CD14-positive monocyte (primary cell): ENCODE results near the gene PPFIA1. TPM values are rescaled to one million over a fixed set of nuclear protein-coding genes. Genes with fewer than 3 reads are reported as not detected.

Experiments used
- DNase-seq, 3 donors: peaks; one replicate each; pipeline ENCODE4 v3.0.0-alpha.2; 2011 to 2022
- H2AFZ ChIP-seq: 2 replicates; pipeline ENCODE4 v1.6.0; 2012; ENCODE audit warnings: mild to moderate bottlenecking, low read depth, low read length, inconsistent platforms; ENCODE audit not compliant: insufficient read depth, poor library complexity, severe bottlenecking
- H3K27ac ChIP-seq, 2 donors: 1 replicate in 1 of 2; 2 replicates in 1 of 2; pipeline ENCODE4 v1.5.1; 2012 to 2013; ENCODE audit warnings: low read length in 2 of 2, control low read depth in 1 of 2, inconsistent platforms in 1 of 2, low read depth in 1 of 2, mild to moderate bottlenecking in 1 of 2
- H3K27me3 ChIP-seq, 2 donors: one replicate each; pipeline versions ENCODE4 v1.6.0 to v1.6.1; 2011 to 2013; ENCODE audit warnings: low read length in 2 of 2; ENCODE audit not compliant: control insufficient read depth in 2 of 2, insufficient read depth in 2 of 2
- H3K36me3 ChIP-seq, 2 donors: replicated peaks in 1 of 2; 1 replicate in 1 of 2; 2 replicates in 1 of 2; pipeline versions ENCODE4 v1.5.1 to v1.6.1; 2012 to 2013; ENCODE audit warnings: low read length in 2 of 2, control low read depth in 1 of 2, inconsistent platforms in 1 of 2, mild to moderate bottlenecking in 1 of 2; ENCODE audit not compliant: insufficient read depth in 2 of 2, control insufficient read depth in 1 of 2
- H3K4me1 ChIP-seq, 2 donors: 1 replicate in 1 of 2; 2 replicates in 1 of 2; pipeline versions ENCODE4 v1.5.1 to v1.6.1; 2012 to 2013; ENCODE audit warnings: low read length in 2 of 2, control low read depth in 1 of 2, inconsistent platforms in 1 of 2, mild to moderate bottlenecking in 1 of 2, moderate library complexity in 1 of 2; ENCODE audit not compliant: insufficient read depth in 2 of 2, control insufficient read depth in 1 of 2
- H3K4me2 ChIP-seq: replicated peaks from 2 replicates; pipeline ENCODE3; 2012; ENCODE audit warnings: low read length, moderate library complexity, mild to moderate bottlenecking; ENCODE audit not compliant: poor library complexity, severe bottlenecking; ENCODE audit errors: extremely low read depth
- H3K4me3 ChIP-seq, 3 experiments: fragments of 200-600 bp in 1 of 3; sonication (generic) in 1 of 3; replicated peaks in 1 of 3; 1 replicate in 2 of 3; 2 replicates in 1 of 3; pipeline ENCODE4 v1.5.1; 2011 to 2013; ENCODE audit warnings: low read length in 3 of 3, mild to moderate bottlenecking in 3 of 3, control low read depth in 2 of 3, low read depth in 2 of 3, inconsistent platforms in 1 of 3, moderate library complexity in 1 of 3
- H3K79me2 ChIP-seq: 2 replicates; pipeline ENCODE4 v1.6.0; 2012; ENCODE audit warnings: mild to moderate bottlenecking, control low read depth, inconsistent platforms, low read length, moderate library complexity; ENCODE audit not compliant: insufficient read depth
- H3K9ac ChIP-seq: 2 replicates; pipeline ENCODE4 v1.6.0; 2017; ENCODE audit warnings: low read length, mild to moderate bottlenecking; ENCODE audit not compliant: insufficient read depth, poor library complexity, severe bottlenecking
- H3K9me3 ChIP-seq, 2 donors: replicated peaks in 1 of 2; 1 replicate in 1 of 2; 2 replicates in 1 of 2; pipeline versions ENCODE4 v1.5.1 to v1.6.1; 2012 to 2013; ENCODE audit warnings: low read length in 2 of 2, control low read depth in 1 of 2; ENCODE audit not compliant: control insufficient read depth in 1 of 2, insufficient read depth in 1 of 2
- H4K20me1 ChIP-seq: 2 replicates; pipeline ENCODE4 v1.6.0; 2012; ENCODE audit warnings: mild to moderate bottlenecking, low read length, control low read depth, moderate library complexity; ENCODE audit not compliant: insufficient read depth
- H3K27ac Mint-ChIP-seq, 7 donors: one replicate each; pipeline ENCODE4 v1.8.0; 2020; ENCODE audit warnings: mild to moderate bottlenecking in 7 of 7, mixed read lengths in 7 of 7, moderate library complexity in 6 of 7, inconsistent platforms in 2 of 7
- H3K27me3 Mint-ChIP-seq, 3 donors: one replicate each; pipeline ENCODE4 v1.8.0; 2021 to 2022; ENCODE audit warnings: low read depth in 3 of 3, mild to moderate bottlenecking in 3 of 3, mixed read lengths in 3 of 3, moderate library complexity in 3 of 3, inconsistent platforms in 1 of 3
- H3K36me3 Mint-ChIP-seq, 2 donors: one replicate each; pipeline ENCODE4 v1.8.0; 2020; ENCODE audit warnings: mixed read lengths in 2 of 2, inconsistent platforms in 1 of 2, mild to moderate bottlenecking in 1 of 2
- H3K4me1 Mint-ChIP-seq: one replicate; pipeline ENCODE4 v1.8.0; 2020; ENCODE audit warnings: mild to moderate bottlenecking, mixed read lengths
- H3K4me3 Mint-ChIP-seq, 2 donors: one replicate each; pipeline ENCODE4 v1.8.0; 2020; ENCODE audit warnings: mild to moderate bottlenecking in 2 of 2, mixed read lengths in 2 of 2, moderate library complexity in 1 of 2
- H3K9me3 Mint-ChIP-seq, 7 donors: one replicate each; pipeline ENCODE4 v1.8.0; 2020 to 2022; ENCODE audit warnings: mixed read lengths in 7 of 7, mild to moderate bottlenecking in 6 of 7, moderate library complexity in 6 of 7, inconsistent platforms in 2 of 7
- CTCF ChIP-seq: fragments of 200-600 bp; IDR thresholded peaks from one replicate; pipeline ENCODE4 v1.8.0; 2022; ENCODE audit warnings: antibody characterized with exemption, mild to moderate bottlenecking
- WGBS: methylation state at CpG from one replicate; pipeline ENCODE4 v1.1.5; 2013; ENCODE audit warnings: missing lambda C conversion rate; ENCODE audit not compliant: insufficient coverage; 5-methylcytosine and 5-hydroxymethylcytosine counted together
- intact Hi-C, 2 donors: fragments of 100-400 bp; cut with micrococcal nuclease; formaldehyde crosslinking; loops; one replicate each; pipeline versions ENCODE4 v1.15.0 to v1.15.1; 2023
- polyA plus RNA-seq, 3 donors: library from polyadenylated mRNA; depleted of rRNA in 1 of 3; unstranded in 2 of 3; stranded (reverse) in 1 of 3; fragments of 300-500 nt in 2 of 3; fragments of >200 nt in 1 of 3; fragmentation: Illumina TruSeq in 2 of 3; gene quantifications; 1 replicate in 2 of 3; 2 replicates in 1 of 3; pipeline ENCODE4 v1.2.3, GENCODE V29; 2012 to 2021

The PPFIA1 gene
- polyA plus RNA-seq, 3 donors, result 7.5 to 65.7 (median 15.5) TPM

DNA sequence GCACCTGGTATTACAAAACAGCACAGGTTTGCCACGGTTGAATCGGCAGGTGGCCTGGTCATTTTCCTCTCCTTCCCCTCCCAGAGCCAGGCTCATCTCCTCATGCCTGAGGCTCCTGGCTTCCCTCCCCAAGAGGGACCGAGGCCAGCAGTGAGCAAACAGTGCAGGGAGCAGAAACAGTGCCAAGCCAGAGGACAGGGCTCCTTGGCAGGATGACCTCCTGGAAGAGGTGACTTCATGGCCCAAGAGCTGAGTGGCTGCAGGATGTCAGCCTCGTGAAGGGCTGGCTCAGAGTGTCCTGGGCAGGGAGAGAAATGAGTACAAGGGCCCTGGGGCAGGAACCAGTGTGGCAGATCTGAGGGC lies 22.8 kb upstream of the PPFIA1 start:
- no peak overlapping the region for H3K4me3 ChIP-seq
- WGBS, result 92% methylated on average over 4 of the region's 4 CpGs
- H3K4me2 ChIP-seq, result no peak overlapping the region
- H3K36me3 ChIP-seq, result no peaks in the 10 kb centered on the region
- H3K27ac ChIP-seq, result no peak overlapping the region
- no peak overlapping the region for H3K9ac ChIP-seq
- H4K20me1 ChIP-seq, result no peaks in the 10 kb centered on the region
- no peaks in the 10 kb centered on the region for H3K9me3 ChIP-seq
- H3K27me3 ChIP-seq, result no peaks in the 10 kb centered on the region
- intact Hi-C loops, result no loop called here
- no peaks in the 10 kb centered on the region for H3K4me1 ChIP-seq
- Mint-ChIP-seq H3K27me3 (peaks cover 9 to 15% (median 13%) of the 10 kb centered on the region in 3 donors), H3K36me3 (no peaks in the 10 kb centered on the region), H3K4me1 (no peaks in the 10 kb centered on the region), H3K9me3 (peaks cover 2 to 13% (median 7%) of the 10 kb centered on the region in 7 donors), H3K4me3 (no peak overlapping the region), H3K27ac (peak overlapping the region in 2 of 7 donors; percentile 18 to 63)
- no peak for DNase-seq
- no peaks in the 10 kb centered on the region for H3K79me2 ChIP-seq
- no peak for TF ChIP-seq CTCF
- no peak overlapping the region for H2AFZ ChIP-seq

- no peaks in the 10 kb centered on the region for H3K36me3 ChIP-seq
- no peak for DNase-seq
- H3K79me2 ChIP-seq, result no peaks in the 10 kb centered on the region
- H3K4me1 ChIP-seq, result no peaks in the 10 kb centered on the region
- H3K9me3 ChIP-seq, result no peaks in the 10 kb centered on the region
- H4K20me1 ChIP-seq, result no peaks in the 10 kb centered on the region
- H3K4me3 ChIP-seq, result no peak overlapping the region
- no peak overlapping the region for H3K27ac Mint-ChIP-seq
- H3K4me3 Mint-ChIP-seq, result no peak overlapping the region
- no peak overlapping the region for H2AFZ ChIP-seq
- 93% methylated on average over 6 of the region's 16 CpGs for WGBS
- H3K9me3 Mint-ChIP-seq, result peaks cover 2 to 13% (median 7%) of the 10 kb centered on the region in 7 donors
- H3K27ac ChIP-seq, result no peak overlapping the region
- no peak overlapping the region for H3K4me2 ChIP-seq
- H3K36me3 Mint-ChIP-seq, result no peaks in the 10 kb centered on the region
- intact Hi-C loops, result no loop called here
- H3K4me1 Mint-ChIP-seq, result no peaks in the 10 kb centered on the region
- H3K9ac ChIP-seq, result no peak overlapping the region
- TF ChIP-seq CTCF, result no peak
- no peaks in the 10 kb centered on the region for H3K27me3 ChIP-seq
- H3K27me3 Mint-ChIP-seq, result peaks cover 6 to 11% (median 7%) of the 10 kb centered on the region in 3 donors
These were observed 19.4 kb upstream of the PPFIA1 start for GRCh38 chr11:70250876-70251658.
